Glutamatergic neuron (in vitro differentiated cells): Measurements from ENCODE around the gene ZNF888. TPM values are rescaled to one million over a fixed set of nuclear protein-coding genes. Genes with fewer than 3 reads are reported as not detected.
A peak's percentile ranks its signal among the peaks of the same experiment; 100 is the strongest.

Experiments used
- DNase-seq: peaks from one replicate; pipeline ENCODE4 v3.0.0; 2022
- H3K27ac Mint-ChIP-seq: one replicate; pipeline ENCODE4 v1.8.0; 2020; ENCODE audit warnings: mild to moderate bottlenecking, mixed read lengths, inconsistent platforms; ENCODE audit not compliant: unreplicated experiment
- H3K27me3 Mint-ChIP-seq: one replicate; pipeline ENCODE4 v1.8.0; 2020; ENCODE audit warnings: mild to moderate bottlenecking, moderate library complexity, mixed read lengths, inconsistent platforms; ENCODE audit not compliant: unreplicated experiment
- H3K36me3 Mint-ChIP-seq: one replicate; pipeline ENCODE4 v1.8.0; 2020; ENCODE audit warnings: mild to moderate bottlenecking, mixed read lengths, inconsistent platforms; ENCODE audit not compliant: unreplicated experiment
- H3K4me1 Mint-ChIP-seq: one replicate; pipeline ENCODE4 v1.8.0; 2020; ENCODE audit warnings: mild to moderate bottlenecking, low read depth, mixed read lengths, inconsistent platforms; ENCODE audit not compliant: unreplicated experiment
- H3K4me3 Mint-ChIP-seq: one replicate; pipeline ENCODE4 v1.8.0; 2020; ENCODE audit warnings: mild to moderate bottlenecking, mixed read lengths, inconsistent platforms; ENCODE audit not compliant: unreplicated experiment
- H3K9me3 Mint-ChIP-seq: one replicate; pipeline ENCODE4 v1.8.0; 2020; ENCODE audit warnings: mild to moderate bottlenecking, moderate library complexity, mixed read lengths, inconsistent platforms; ENCODE audit not compliant: unreplicated experiment
- CTCF ChIP-seq: fragments of 200-600 bp; sonication (generic); IDR thresholded peaks from one replicate; pipeline ENCODE4 v1.5.0; 2021; ENCODE audit not compliant: partially characterized antibody, unreplicated experiment
- long read RNA-seq: library from polyadenylated mRNA; unstranded; transcript quantifications from one replicate; pipeline ENCODE4 v2.0.0, GENCODE V29; 2020; ENCODE audit not compliant: unreplicated experiment
- total RNA-seq: library from RNA; stranded (reverse); fragmentation: NEBNext Ultra II Directional; extraction: Animal tissue kit (Norgen Biotek cat#: 25700); gene quantifications from one replicate; pipeline ENCODE4 v1.2.1, GENCODE V29; 2021; ENCODE audit not compliant: unreplicated experiment

The ZNF888 gene
- 3.8 TPM for total RNA-seq
- long read RNA-seq: 0 reads

- Mint-ChIP-seq H3K27me3 (peaks cover 3% of the 10 kb centered on the region), H3K4me3 (peak within 1 kb of the TSS; percentile 92), H3K27ac (peak within 1 kb of the TSS; percentile 59), H3K36me3 (peaks cover 5% of the 10 kb centered on the region), H3K9me3 (no peaks in the 10 kb centered on the region), H3K4me1 (peaks cover 7% of the 10 kb centered on the region)
- DNase-seq: peak; percentile 89
- TF ChIP-seq CTCF: no peak
Measured at GRCh38 chr19:52922841-52923777, at the start of gene ZNF888. ZNF888 (minus strand) TSS chr19:52923428; CDS start chr19:52917873, 5,555 bp downstream.

GRCh38 chr19:52967772-52968171, 44.5 kb upstream of the ZNF888 start:
- H3K27me3 Mint-ChIP-seq: no peaks in the 10 kb centered on the region
- TF ChIP-seq CTCF: no peak
- no peak overlapping the region for H3K27ac Mint-ChIP-seq
- no peak overlapping the region for H3K4me3 Mint-ChIP-seq
- H3K9me3 Mint-ChIP-seq: no peaks in the 10 kb centered on the region
- H3K4me1 Mint-ChIP-seq: peaks cover 6% of the 10 kb centered on the region
- peaks cover 5% of the 10 kb centered on the region for H3K36me3 Mint-ChIP-seq
- no peak for DNase-seq

GRCh38 chr19:52963247-52963618, 40.0 kb upstream of the ZNF888 start:
- H3K9me3 Mint-ChIP-seq: peaks cover 5% of the 10 kb centered on the region
- H3K27me3 Mint-ChIP-seq: no peaks in the 10 kb centered on the region
- peaks cover 12% of the 10 kb centered on the region for H3K36me3 Mint-ChIP-seq
- H3K4me3 Mint-ChIP-seq: peak overlapping the region; percentile 98
- peak overlapping the region; percentile 84 for H3K27ac Mint-ChIP-seq
- peak; percentile 41 for DNase-seq
- H3K4me1 Mint-ChIP-seq: peaks cover 6% of the 10 kb centered on the region
- TF ChIP-seq CTCF: no peak

GRCh38 chr19:52962394-52963246, 39.4 kb upstream of the ZNF888 start, which contains the start of gene ZNF816:
ZNF816 (minus strand) TSS chr19:52962881; CDS start chr19:52956089, 6,792 bp downstream.
- peak within 1 kb of the TSS; percentile 98 for H3K4me3 Mint-ChIP-seq
- peaks cover 7% of the 10 kb centered on the region for H3K9me3 Mint-ChIP-seq
- TF ChIP-seq CTCF: no peak
- peak; percentile 99 for DNase-seq
- H3K27me3 Mint-ChIP-seq: no peaks in the 10 kb centered on the region
- H3K27ac Mint-ChIP-seq: peak within 1 kb of the TSS; percentile 84
- H3K36me3 Mint-ChIP-seq: peaks cover 18% of the 10 kb centered on the region
- H3K4me1 Mint-ChIP-seq: peaks cover 6% of the 10 kb centered on the region
